ENCODE results near the gene NXNL1.

The NXNL1 gene

DNA sequence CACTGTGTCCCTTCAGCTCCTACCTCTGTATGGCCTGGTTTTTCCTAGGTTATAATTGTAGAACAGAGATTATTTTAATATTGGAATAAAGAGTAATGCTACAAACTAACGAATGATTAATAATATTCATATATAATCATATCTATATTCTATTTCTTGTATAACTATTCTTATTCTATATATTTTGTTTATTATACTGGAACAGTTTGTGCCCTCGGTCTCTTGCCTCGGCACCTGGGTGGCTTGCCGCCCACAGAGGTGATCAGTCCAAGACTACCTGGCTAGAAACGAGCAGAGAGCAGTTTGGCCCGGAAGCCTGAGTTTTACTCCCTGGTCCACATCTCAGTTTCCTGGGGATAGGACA is 5.7 kb upstream of the NXNL1 start:
- DNase-seq = peak in 2 of 10 donors; percentile 18 to 26
- intact Hi-C loops (cut with DNase I) = no loop called here

- peak in 1 of 10 donors; percentile 7 for DNase-seq
- intact Hi-C loops (cut with DNase I) = loop anchor here (10.0 kb wide), 1 partner anchor 396 kb away; the partner anchor contains the start of gene RPL18A
These were observed 1.8 kb downstream of the NXNL1 start for GRCh38 chr19:17458970-17459369.

DNA sequence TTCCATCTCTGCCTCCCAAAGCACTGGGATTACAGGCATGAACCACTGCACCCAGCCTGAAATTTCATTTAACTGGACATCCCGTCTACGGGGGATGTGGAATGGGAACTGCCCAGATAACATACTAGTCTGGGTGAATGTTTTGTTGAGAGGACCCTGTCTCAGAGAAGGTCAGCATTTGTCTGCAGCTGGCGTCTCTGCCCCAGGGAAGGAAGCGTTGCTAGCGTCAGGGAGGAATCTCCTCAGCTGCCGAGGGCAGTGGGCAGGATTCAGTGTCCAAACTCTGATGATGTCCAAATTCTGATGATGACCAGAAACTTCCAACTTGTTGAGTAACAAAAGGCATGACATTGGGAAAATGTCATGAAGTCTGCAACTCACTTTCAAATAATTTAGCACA is 3.1 kb downstream of the NXNL1 start:
- DNase-seq = no peak
- intact Hi-C loops (cut with DNase I) = loop anchor here (10.0 kb wide), 1 partner anchor 397 kb away; the partner anchor contains the start of gene RPL18A

DNA sequence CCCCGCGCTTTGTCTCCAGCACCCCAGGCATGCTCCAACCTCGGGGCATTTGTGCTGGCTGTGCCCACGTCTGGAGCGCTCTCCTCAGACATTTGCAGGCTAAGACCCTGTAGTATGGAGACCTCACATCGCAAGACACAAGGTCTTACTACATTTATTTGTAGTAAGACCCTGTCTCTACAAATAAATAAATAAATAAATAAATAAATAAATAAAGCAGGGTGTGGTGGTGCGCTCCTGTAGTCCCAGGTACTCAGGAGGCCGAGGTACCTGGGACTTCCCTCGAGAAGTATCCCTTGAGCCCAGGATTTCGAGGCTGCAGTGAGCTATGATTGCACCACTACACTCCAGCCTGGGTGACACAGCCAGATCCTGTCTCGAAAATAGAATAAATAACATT is 4.6 kb downstream of the NXNL1 start:
- intact Hi-C loops (cut with DNase I) = loop anchor here (10.0 kb wide), 1 partner anchor 399 kb away; the partner anchor contains the start of gene RPL18A
- no peak for DNase-seq

- DNase-seq = peak in 2 of 10 donors; percentile 48 to 52
- intact Hi-C loops (cut with DNase I) = loop anchor here (10.0 kb wide), 1 partner anchor 399 kb away; the partner anchor contains the start of gene RPL18A
These were observed 5.2 kb downstream of the NXNL1 start for GRCh38 chr19:17455308-17456123.

DNA sequence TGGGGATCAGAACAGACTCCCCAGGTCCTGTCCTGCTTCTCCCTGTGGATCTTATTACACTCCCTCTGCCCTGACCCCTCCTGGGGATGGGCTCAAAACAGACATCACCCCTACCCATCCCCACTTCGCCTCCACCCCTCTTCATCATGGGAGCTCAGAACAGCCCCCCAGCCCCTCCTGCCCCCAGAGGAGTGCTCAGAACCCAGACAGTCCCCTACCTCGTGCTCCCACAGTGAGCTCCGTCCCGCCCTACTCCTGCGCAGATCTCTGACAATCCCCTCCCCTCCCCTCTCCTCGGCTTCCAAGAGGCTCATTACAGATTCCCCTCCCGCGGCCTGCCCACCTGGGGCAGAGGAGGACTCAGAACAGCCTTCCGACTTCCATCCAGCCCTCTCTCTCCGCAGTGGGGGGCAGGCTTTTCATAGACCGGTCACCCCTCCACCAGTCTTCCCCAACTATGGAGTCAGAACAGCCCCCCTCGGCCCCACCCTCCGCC is 6.1 kb downstream of the NXNL1 start:
- intact Hi-C loops (cut with DNase I) = loop anchor here (10.0 kb wide), 1 partner anchor 400 kb away; the partner anchor contains the start of gene RPL18A
- peak in 1 of 10 donors; percentile 30 for DNase-seq

DNA sequence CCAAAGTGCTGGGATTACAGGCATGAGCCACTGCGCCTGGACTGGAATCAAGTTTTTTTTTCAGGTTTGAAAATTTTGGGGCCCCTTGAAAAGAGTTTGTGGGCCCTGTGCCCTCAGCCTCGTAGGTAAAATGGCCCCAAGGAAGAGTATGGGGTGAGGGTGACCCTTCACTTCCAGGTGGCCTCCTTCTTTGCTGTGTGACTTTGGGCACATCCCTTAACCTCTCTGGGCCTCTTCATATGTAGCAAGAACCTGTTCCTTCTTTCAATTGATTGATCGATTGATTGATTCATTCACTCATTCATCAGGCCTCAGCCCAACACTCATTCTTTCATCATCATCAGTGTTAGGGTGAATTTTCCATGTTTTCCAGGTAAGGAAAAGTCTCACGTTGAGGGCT is 8.9 kb downstream of the NXNL1 start:
- intact Hi-C loops (cut with DNase I) = loop anchor here (10.0 kb wide), 1 partner anchor 403 kb away; the partner anchor contains the start of gene RPL18A
- DNase-seq = no peak

DNA sequence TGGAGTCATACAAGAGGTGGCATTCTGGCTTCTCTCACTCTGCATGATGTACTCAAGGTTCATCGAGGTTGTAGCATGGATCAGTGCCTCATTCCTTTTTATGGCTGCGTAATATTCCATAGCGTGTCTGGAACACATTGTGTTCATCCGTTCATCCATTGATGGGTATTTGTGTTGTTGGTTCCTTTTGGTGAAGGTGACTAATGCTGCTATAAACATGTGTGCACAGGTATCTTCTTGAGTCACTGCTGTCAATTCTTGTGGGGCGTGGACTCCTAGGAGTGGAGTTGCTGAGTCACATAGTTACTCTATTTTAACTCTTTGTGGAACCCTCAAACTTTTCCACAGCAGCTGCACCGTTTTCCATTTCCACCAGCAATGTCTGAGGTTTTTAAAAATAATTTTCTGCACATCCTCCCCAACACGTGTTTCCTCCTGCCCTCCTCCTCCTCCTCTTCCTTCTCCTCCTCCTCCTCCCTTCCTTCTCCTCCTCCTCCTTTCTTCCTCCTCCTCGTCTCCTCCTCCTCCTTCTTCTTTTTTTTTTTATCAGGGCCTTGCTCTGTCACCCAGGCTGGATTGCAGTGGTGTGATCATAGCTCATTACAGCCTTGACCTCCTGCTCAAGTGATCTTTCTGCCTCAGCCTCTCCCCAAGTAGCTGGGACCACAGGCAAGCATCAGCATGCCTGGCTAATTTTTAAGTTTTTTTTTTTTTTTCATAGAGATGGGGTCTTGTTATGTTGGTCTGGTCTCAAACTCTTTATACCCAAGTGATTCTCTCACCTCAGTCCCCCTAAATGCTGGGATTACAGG is 10.3 kb downstream of the NXNL1 start:
- intact Hi-C loops (cut with DNase I) = loop anchor here (10.0 kb wide), 1 partner anchor 404 kb away; the partner anchor contains the start of gene RPL18A
- DNase-seq = no peak

- intact Hi-C loops (cut with DNase I) = no loop called here
These were observed 12.4 kb downstream of the NXNL1 start, which contains the start of gene TMEM221 for GRCh38 chr19:17448131-17448967. Gene TMEM221, minus strand, starts transcription at chr19:17448668. Its CDS starts 206 bp downstream, at chr19:17448462.

DNA sequence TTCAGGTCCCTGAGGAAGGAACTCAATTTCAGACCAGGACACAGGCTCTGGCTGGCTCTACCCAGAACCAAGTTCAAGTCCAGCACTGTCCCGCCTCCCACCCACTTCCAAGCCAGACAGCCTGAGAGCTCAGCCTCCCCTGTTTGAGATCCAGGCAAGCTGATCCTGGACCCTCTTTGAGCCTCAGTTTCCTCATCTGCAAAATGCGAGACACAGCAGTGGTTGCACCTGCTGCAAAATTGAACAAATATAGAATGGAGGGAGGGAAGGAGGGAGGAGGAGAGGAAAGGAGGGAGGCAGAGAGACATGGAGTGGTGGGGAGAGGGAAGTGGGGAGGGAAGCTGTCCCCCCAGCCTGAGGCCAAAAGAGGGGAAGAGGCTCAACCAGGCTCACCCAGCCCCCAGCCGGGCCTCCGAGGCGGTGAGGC is 13.0 kb downstream of the NXNL1 start:
- intact Hi-C loops (cut with DNase I) = no loop called here
- peak in 2 of 10 donors; percentile 12 to 36 for DNase-seq

More at GRCh38 chr19:17448131-17448967, 12.4 kb downstream of the NXNL1 start, which contains the start of gene TMEM221:
- DNase-seq = peak in 5 of 10 donors; percentile 18 to 85 (median 40)

GRCh38 chr19:17445526-17446165 is 15.1 kb downstream of the NXNL1 start:
- intact Hi-C loops (cut with DNase I) = no loop called here
- DNase-seq = no peak

- DNase-seq = peak in 2 of 10 donors; percentile 10 to 38
- intact Hi-C loops (cut with DNase I) = no loop called here
These were observed 19.3 kb downstream of the NXNL1 start for GRCh38 chr19:17441241-17442021.

DNA sequence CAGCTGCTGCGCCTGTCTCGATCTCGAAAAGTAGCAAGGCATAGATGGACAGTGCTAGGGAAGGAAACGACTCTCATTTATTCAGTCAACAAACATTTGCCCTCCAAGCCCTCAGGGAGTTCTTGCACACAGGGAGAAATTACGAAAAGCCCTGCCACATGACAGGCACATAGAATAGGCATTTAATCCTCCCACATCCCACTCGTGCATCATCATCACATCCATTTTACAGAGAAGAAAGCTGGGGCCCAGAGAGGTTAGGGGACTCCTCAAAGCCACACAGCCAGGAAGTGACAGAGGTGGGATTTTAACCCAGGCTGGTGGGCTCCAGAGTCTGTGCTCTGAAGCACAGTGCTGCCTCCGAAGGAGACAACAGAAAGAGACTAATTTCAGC is 23.9 kb downstream of the NXNL1 start:
- DNase-seq = no peak
- intact Hi-C loops (cut with DNase I) = no loop called here

DNA sequence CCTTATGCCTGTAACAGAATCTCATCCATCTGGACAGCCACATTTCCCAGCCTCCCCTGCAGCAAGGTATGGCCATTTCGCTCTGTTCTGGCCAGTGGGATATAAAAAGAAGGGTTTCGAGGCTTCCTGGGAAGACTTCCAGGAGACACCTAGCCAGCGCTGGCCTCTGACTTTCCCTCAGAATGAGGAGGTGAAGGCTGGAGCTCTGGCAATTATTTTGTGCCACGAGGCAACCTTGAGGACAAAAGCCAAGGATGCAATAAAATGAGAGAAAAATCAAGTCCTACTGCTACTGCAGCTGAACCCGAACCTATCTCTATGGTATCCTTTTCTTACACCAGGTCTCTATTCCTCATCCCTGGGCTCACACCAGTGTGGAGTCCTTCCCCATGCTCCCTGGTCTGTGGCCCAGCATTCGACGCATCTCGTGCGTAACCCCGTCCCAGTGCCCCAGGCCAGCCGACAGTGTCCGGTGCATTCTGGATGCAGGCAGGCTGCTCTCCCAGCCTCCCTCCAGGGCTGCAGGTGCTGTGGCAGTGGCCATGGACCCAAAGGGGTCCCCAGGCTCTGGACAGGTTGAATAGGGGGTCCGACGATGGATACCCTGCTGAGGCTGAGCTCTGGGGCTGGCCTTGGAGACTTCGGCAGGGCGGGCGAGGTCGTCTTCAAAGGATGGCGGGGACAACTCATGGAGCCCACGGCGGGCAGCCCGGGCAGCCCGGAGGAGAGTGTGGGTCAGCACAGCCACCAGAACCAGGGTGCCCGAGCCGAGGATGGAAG is 24.4 kb downstream of the NXNL1 start:
- DNase-seq = peak in 1 of 10 donors; percentile 31
- intact Hi-C loops (cut with DNase I) = no loop called here

DNA sequence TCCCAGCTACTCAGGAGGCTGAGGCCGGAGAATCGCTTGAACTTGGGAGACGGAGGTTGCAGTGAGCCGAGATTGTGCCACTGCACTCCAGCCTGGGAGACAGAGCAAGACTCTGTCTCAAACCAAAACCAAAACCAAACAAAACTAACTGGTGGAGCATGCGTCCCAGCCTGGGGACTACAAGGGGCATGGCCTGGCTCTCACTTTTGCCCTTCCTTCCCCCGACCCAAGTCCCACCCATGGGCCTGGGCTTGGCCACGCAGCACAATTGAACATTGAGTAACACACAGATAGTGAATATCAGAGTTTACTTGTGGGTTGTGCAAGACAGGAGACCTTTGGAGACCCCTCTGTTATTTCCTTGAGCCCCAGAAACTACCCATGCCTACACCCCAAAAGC is 25.5 kb downstream of the NXNL1 start:
- intact Hi-C loops (cut with DNase I) = no loop called here
- DNase-seq = no peak

- intact Hi-C loops (cut with DNase I) = no loop called here
- DNase-seq = no peak
These were observed 29.3 kb downstream of the NXNL1 start for GRCh38 chr19:17431417-17431816.

GRCh38 chr19:17429641-17430113 is 31.0 kb downstream of the NXNL1 start:
- intact Hi-C loops (cut with DNase I) = no loop called here
- DNase-seq = no peak

Measured in posterior cingulate gyrus (tissue), 11 donors.